ENCODE measurements around the gene TRAPPC12. TPM values are rescaled to one million over a fixed set of nuclear protein-coding genes. Genes with fewer than 3 reads are reported as not detected.

The TRAPPC12 gene
- total RNA-seq, 3 donors from 2014 or later (not counting 1 experiment from before 2014, with no cell fraction given): 65.1 to 92.6 (median 86.7) TPM

GRCh38 chr2:3516831-3517230, 137.3 kb downstream of the TRAPPC12 start:
- TF ChIP-seq CTCF (IDR thresholded peaks at IDR 0.05): no peak
- Histone ChIP-seq H3K4me1 (ENCODE audit: control insufficient read depth, insufficient read depth, low read length) (peaks cover 13% of the 10 kb centered on the region), H3K27ac (ENCODE audit: low read length) (no peak overlapping the region), H3K27me3 (ENCODE audit: control insufficient read depth, insufficient read depth, low read length) (no peaks in the 10 kb centered on the region), H3K4me3 (ENCODE audit: low read length) (no peak overlapping the region), H3K9me3 (ENCODE audit: control insufficient read depth, insufficient read depth, low read length) (no peaks in the 10 kb centered on the region), H3K36me3 (ENCODE audit: control insufficient read depth, insufficient read depth, low read length) (peaks cover 13% of the 10 kb centered on the region)
- intact Hi-C loops (cut with micrococcal nuclease): no loop called here
- ATAC-seq (no peak), DNase-seq (no peak)
- 96% methylated on average over 3 of the region's 3 CpGs for WGBS (ENCODE audit: insufficient coverage)
- H3K27me3 Mint-ChIP-seq (ENCODE audit: low read depth in 2 of 2): no peaks in the 10 kb centered on the region
- peaks cover 0 to 6% of the 10 kb centered on the region in 2 donors for H3K9me3 Mint-ChIP-seq
- peaks cover 19% of the 10 kb centered on the region for H3K36me3 Mint-ChIP-seq
- peaks cover 23 to 31% of the 10 kb centered on the region in 2 donors for H3K4me1 Mint-ChIP-seq
- peak overlapping the region in 1 of 2 donors; percentile 27 for H3K27ac Mint-ChIP-seq
- peak overlapping the region; percentile 8 for H3K4me3 Mint-ChIP-seq

GRCh38 chr2:3517948-3518495, 138.5 kb downstream of the TRAPPC12 start:
- peaks cover 17% of the 10 kb centered on the region for H3K36me3 Mint-ChIP-seq
- H3K4me1 Mint-ChIP-seq: peaks cover 25 to 33% of the 10 kb centered on the region in 2 donors
- H3K4me3 ChIP-seq (ENCODE audit: low read length): peak overlapping the region; percentile 79
- H3K27ac Mint-ChIP-seq: peak overlapping the region; percentile 77 to 95
- no peak for TF ChIP-seq CTCF (IDR thresholded peaks at IDR 0.05)
- peaks cover 2% of the 10 kb centered on the region for H3K36me3 ChIP-seq (ENCODE audit: control insufficient read depth, insufficient read depth, low read length)
- 0% methylated on average over 1 of the region's 3 CpGs for whole genome bisulfite sequencing (ENCODE audit: insufficient coverage)
- H3K27me3 ChIP-seq (ENCODE audit: control insufficient read depth, insufficient read depth, low read length): no peaks in the 10 kb centered on the region
- H3K9me3 Mint-ChIP-seq: peaks cover 0 to 6% of the 10 kb centered on the region in 2 donors
- DNase-seq (no peak), ATAC-seq (no peak)
- peaks cover 13% of the 10 kb centered on the region for H3K4me1 ChIP-seq (ENCODE audit: control insufficient read depth, insufficient read depth, low read length)
- H3K9me3 ChIP-seq (ENCODE audit: control insufficient read depth, insufficient read depth, low read length): no peaks in the 10 kb centered on the region
- no peaks in the 10 kb centered on the region for H3K27me3 Mint-ChIP-seq (ENCODE audit: low read depth in 2 of 2)
- H3K27ac ChIP-seq (ENCODE audit: low read length): peak overlapping the region; percentile 82
- intact Hi-C loops (cut with micrococcal nuclease): loop anchor here (1.0 kb wide), 2 partner anchors 40 to 141 kb away; partner anchors contain the start of genes EIPR1 and RNASEH1
- peak overlapping the region; percentile 92 for H3K4me3 Mint-ChIP-seq

- peak; percentile 80 to 89 (median 81) for ATAC-seq
These were observed 139.2 kb downstream of the TRAPPC12 start for GRCh38 chr2:3518496-3519254.

More at GRCh38 chr2:3518496-3519254, 139.2 kb downstream of the TRAPPC12 start:
- under 1% methylated on average over 67 of the region's 67 CpGs for WGBS (ENCODE audit: insufficient coverage)
- peak; percentile 98 to 99 for DNase-seq
- TF ChIP-seq CTCF (IDR thresholded peaks at IDR 0.05): no peak
- Histone ChIP-seq H3K9me3 (ENCODE audit: control insufficient read depth, insufficient read depth, low read length) (no peaks in the 10 kb centered on the region), H3K4me1 (ENCODE audit: control insufficient read depth, insufficient read depth, low read length) (peaks cover 13% of the 10 kb centered on the region), H3K27me3 (ENCODE audit: control insufficient read depth, insufficient read depth, low read length) (no peaks in the 10 kb centered on the region), H3K27ac (ENCODE audit: low read length) (peak overlapping the region; percentile 82), H3K36me3 (ENCODE audit: control insufficient read depth, insufficient read depth, low read length) (no peaks in the 10 kb centered on the region), H3K4me3 (ENCODE audit: low read length) (peak overlapping the region; percentile 79)
- intact Hi-C loops (cut with micrococcal nuclease): loop anchor here (1.0 kb wide), 3 partner anchors 40 to 141 kb away; partner anchors contain the start of genes EIPR1, RNASEH1 and RPS7
- peaks cover 0 to 6% of the 10 kb centered on the region in 2 donors for H3K9me3 Mint-ChIP-seq
- peaks cover 10% of the 10 kb centered on the region for H3K36me3 Mint-ChIP-seq
- peak overlapping the region; percentile 77 to 95 for H3K27ac Mint-ChIP-seq
- H3K4me3 Mint-ChIP-seq: peak overlapping the region; percentile 92
- no peaks in the 10 kb centered on the region for H3K27me3 Mint-ChIP-seq (ENCODE audit: low read depth in 2 of 2)
- H3K4me1 Mint-ChIP-seq: peaks cover 25 to 33% of the 10 kb centered on the region in 2 donors

All from natural killer cell (primary cell).